ENCODE measurements around the gene REEP1.

DNA sequence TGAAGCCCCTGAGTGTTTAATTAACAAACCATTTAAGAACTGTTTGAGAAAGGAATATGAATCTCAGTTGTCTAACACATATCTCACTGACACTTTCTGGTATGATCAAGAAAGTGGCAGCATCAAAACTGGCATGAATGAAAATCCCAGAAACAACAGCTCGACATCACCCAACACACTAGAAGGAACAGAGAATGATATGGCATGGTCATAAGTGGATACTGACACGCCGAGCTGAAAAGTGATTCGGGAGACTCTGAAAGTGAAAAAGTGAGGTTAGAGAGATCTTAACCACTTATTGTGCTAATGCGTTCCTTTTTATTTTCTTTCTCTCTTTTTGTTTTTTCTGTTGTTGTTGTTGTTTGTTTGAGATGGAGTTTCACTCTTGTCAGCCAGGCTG is 100.3 kb downstream of the REEP1 start:
- no peak for TF ChIP-seq FOS (IDR thresholded peaks at IDR 0.05; ENCODE audit: low read depth, low read length)
- TF ChIP-seq, protein P1, sequence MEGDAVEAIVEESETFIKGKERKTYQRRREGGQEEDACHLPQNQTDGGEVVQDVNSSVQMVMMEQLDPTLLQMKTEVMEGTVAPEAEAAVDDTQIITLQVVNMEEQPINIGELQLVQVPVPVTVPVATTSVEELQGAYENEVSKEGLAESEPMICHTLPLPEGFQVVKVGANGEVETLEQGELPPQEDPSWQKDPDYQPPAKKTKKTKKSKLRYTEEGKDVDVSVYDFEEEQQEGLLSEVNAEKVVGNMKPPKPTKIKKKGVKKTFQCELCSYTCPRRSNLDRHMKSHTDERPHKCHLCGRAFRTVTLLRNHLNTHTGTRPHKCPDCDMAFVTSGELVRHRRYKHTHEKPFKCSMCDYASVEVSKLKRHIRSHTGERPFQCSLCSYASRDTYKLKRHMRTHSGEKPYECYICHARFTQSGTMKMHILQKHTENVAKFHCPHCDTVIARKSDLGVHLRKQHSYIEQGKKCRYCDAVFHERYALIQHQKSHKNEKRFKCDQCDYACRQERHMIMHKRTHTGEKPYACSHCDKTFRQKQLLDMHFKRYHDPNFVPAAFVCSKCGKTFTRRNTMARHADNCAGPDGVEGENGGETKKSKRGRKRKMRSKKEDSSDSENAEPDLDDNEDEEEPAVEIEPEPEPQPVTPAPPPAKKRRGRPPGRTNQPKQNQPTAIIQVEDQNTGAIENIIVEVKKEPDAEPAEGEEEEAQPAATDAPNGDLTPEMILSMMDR (conservative IDR thresholded peaks at IDR 0.05; ENCODE audit: low read depth, low read length) = no peak

All from IMR-90 (cell line).